ENCODE measurements around the gene RPL35. TPM values are rescaled to one million over a fixed set of nuclear protein-coding genes. Genes with fewer than 3 reads are reported as not detected.

Gene RPL35
- total and polyA plus RNA-seq, 2 experiments from 2014 or later = 1,202 to 4,143 TPM

DNA sequence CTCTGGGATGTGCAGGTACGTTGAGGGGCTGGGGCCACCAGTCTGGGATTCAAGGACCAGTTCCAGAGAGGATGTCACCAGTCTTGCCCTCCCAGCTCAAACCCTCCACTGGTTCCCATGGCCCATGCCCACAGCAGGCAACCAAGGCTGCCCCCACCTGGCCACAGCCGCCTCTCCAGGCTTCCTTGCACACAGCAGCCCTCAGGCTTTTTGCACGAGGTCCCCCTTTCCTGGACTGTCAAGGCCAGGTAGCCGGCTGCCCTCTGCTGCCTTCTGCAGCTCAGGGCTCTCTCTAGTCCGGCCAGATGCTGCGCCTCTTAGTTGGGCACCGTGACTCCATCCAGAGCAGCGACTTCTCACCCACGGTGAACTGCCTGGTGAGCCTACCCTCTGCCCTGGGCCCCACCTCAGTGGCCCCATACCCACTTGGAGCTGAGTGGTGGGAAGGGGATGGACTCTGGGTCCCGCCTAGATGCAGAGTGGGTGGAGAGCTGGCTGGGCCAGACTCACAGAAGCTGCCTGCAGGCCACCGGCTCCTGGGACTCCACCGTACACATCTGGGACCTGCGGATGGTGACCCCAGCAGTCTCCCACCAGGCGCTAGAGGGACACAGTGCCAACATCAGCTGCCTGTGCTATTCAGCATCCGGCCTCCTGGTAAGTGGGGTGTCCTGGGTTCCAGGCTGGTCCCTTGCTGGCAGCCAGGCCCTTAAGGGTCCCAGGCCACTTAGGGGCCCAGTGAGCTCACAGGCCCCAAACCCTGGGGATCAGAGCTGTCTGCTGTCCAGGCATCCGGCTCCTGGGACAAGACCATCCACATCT is 5.6 kb downstream of the RPL35 start:
- Histone ChIP-seq H3K79me2 (replicated peaks; ENCODE audit: insufficient read depth) (peaks cover 26% of the 10 kb centered on the region), H3K27me3 (ENCODE audit: insufficient read depth) (no peaks in the 10 kb centered on the region), H4K20me1 (replicated peaks; ENCODE audit: insufficient read depth) (peaks cover 36% of the 10 kb centered on the region), H3K4me3 (no peak overlapping the region), H3K9me2 (ENCODE audit: insufficient read depth) (no peaks in the 10 kb centered on the region), H3K27ac (ENCODE audit: low read depth) (peak overlapping the region; percentile 72; the same call in 1 of the 2 replicates), H3F3A (replicated peaks; ENCODE audit: low read depth) (peaks cover 57% of the 10 kb centered on the region), H3K4me1 (ENCODE audit: insufficient read depth) (peaks cover 17% of the 10 kb centered on the region), H3K36me3 (ENCODE audit: insufficient read depth) (peaks cover 32% of the 10 kb centered on the region), H2AFZ (no peak overlapping the region), H3K4me2 (no peak overlapping the region)
- Mint-ChIP-seq H3K36me3 (ENCODE audit: low read depth) (peaks cover 46% of the 10 kb centered on the region), H3K27me3 (ENCODE audit: insufficient read depth, low read depth, poor library complexity) (peaks cover 29% of the 10 kb centered on the region), H3K9me3 (peaks cover 3% of the 10 kb centered on the region; the same call in 1 of the 3 replicates), H3K4me3 (no peak overlapping the region), H3K4me1 (peaks cover 25% of the 10 kb centered on the region), H3K27ac (no peak overlapping the region)
- TF ChIP-seq, protein P1, sequence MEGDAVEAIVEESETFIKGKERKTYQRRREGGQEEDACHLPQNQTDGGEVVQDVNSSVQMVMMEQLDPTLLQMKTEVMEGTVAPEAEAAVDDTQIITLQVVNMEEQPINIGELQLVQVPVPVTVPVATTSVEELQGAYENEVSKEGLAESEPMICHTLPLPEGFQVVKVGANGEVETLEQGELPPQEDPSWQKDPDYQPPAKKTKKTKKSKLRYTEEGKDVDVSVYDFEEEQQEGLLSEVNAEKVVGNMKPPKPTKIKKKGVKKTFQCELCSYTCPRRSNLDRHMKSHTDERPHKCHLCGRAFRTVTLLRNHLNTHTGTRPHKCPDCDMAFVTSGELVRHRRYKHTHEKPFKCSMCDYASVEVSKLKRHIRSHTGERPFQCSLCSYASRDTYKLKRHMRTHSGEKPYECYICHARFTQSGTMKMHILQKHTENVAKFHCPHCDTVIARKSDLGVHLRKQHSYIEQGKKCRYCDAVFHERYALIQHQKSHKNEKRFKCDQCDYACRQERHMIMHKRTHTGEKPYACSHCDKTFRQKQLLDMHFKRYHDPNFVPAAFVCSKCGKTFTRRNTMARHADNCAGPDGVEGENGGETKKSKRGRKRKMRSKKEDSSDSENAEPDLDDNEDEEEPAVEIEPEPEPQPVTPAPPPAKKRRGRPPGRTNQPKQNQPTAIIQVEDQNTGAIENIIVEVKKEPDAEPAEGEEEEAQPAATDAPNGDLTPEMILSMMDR (conservative IDR thresholded peaks at IDR 0.05; ENCODE audit: low read depth in 2 of 2) = peak; percentile 54 to 80
- TF ChIP-seq STAT1 (IDR thresholded peaks at IDR 0.05; ENCODE audit: unreplicated experiment) (no peak), EZH2 (IDR thresholded peaks at IDR 0.05; ENCODE audit: low read depth, unreplicated experiment) (no peak), POLR2AphosphoS5 (IDR thresholded peaks at IDR 0.05; ENCODE audit: low read depth) (no peak; the same call in none of the 2 replicates)
- TF ChIP-seq, protein P2, sequence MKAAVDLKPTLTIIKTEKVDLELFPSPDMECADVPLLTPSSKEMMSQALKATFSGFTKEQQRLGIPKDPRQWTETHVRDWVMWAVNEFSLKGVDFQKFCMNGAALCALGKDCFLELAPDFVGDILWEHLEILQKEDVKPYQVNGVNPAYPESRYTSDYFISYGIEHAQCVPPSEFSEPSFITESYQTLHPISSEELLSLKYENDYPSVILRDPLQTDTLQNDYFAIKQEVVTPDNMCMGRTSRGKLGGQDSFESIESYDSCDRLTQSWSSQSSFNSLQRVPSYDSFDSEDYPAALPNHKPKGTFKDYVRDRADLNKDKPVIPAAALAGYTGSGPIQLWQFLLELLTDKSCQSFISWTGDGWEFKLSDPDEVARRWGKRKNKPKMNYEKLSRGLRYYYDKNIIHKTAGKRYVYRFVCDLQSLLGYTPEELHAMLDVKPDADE (IDR thresholded peaks at IDR 0.05) = no peak
- peak; percentile 84 for DNase-seq (ENCODE audit: low spot score)
- ATAC-seq = peak; percentile 62

DNA sequence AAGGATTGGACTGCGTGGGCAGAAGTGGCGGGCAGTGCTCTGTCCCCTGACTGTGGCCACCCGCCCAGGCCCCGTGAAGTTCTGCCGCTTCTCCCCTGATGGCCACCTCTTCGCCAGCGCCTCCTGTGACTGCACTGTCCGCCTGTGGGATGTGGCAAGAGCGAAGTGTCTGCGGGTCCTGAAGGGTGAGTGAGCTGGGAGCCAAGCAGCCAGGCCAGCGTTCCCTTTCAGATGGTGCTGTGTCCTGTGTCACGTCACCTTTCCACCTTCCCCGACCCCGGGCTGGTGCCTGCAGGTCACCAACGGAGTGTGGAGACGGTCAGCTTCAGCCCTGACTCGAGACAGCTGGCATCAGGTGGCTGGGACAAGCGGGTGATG is 6.2 kb downstream of the RPL35 start:
- no peaks in the 10 kb centered on the region for H3K9me2 ChIP-seq (ENCODE audit: insufficient read depth)
- Mint-ChIP-seq H3K27ac (no peak overlapping the region), H3K9me3 (peaks cover 3% of the 10 kb centered on the region; the same call in 1 of the 3 replicates), H3K27me3 (ENCODE audit: insufficient read depth, low read depth, poor library complexity) (peaks cover 25% of the 10 kb centered on the region), H3K4me1 (peaks cover 26% of the 10 kb centered on the region), H3K4me3 (no peak overlapping the region), H3K36me3 (ENCODE audit: low read depth) (peaks cover 40% of the 10 kb centered on the region)
- no peak overlapping the region for H3K4me3 ChIP-seq
- DNase-seq (ENCODE audit: low spot score) = no peak
- 0 out of 2 replicates have a peak overlapping the region, but pooled peaks have one; percentile 72 for H3K27ac ChIP-seq (ENCODE audit: low read depth)
- H2AFZ ChIP-seq = no peak overlapping the region
- peaks cover 26% of the 10 kb centered on the region for H3K36me3 ChIP-seq (ENCODE audit: insufficient read depth)
- peaks cover 18% of the 10 kb centered on the region for H3K4me1 ChIP-seq (ENCODE audit: insufficient read depth)
- peaks cover 20% of the 10 kb centered on the region for H3K79me2 ChIP-seq (replicated peaks; ENCODE audit: insufficient read depth)
- no peaks in the 10 kb centered on the region for H3K27me3 ChIP-seq (ENCODE audit: insufficient read depth)
- peaks cover 51% of the 10 kb centered on the region for H3F3A ChIP-seq (replicated peaks; ENCODE audit: low read depth)
- H3K4me2 ChIP-seq = no peak overlapping the region
- ATAC-seq = no peak
- peaks cover 31% of the 10 kb centered on the region for H4K20me1 ChIP-seq (replicated peaks; ENCODE audit: insufficient read depth)
- TF ChIP-seq NANOG (IDR thresholded peaks at IDR 0.05; ENCODE audit: borderline replicate concordance) = no peak
- no peak for TF ChIP-seq ZNF331 (CRISPR knock-in tag; IDR thresholded peaks at IDR 0.05; ENCODE audit: low read depth)
- TF ChIP-seq, protein P1 (conservative IDR thresholded peaks at IDR 0.05; ENCODE audit: low read depth in 2 of 2) = no peak
- TF ChIP-seq POLR2AphosphoS5 (IDR thresholded peaks at IDR 0.05; ENCODE audit: low read depth) = no peak
- TF ChIP-seq STAT1 (IDR thresholded peaks at IDR 0.05; ENCODE audit: unreplicated experiment) = no peak
- no peak for TF ChIP-seq EZH2 (IDR thresholded peaks at IDR 0.05; ENCODE audit: low read depth, unreplicated experiment)
- TF ChIP-seq, protein P3, sequence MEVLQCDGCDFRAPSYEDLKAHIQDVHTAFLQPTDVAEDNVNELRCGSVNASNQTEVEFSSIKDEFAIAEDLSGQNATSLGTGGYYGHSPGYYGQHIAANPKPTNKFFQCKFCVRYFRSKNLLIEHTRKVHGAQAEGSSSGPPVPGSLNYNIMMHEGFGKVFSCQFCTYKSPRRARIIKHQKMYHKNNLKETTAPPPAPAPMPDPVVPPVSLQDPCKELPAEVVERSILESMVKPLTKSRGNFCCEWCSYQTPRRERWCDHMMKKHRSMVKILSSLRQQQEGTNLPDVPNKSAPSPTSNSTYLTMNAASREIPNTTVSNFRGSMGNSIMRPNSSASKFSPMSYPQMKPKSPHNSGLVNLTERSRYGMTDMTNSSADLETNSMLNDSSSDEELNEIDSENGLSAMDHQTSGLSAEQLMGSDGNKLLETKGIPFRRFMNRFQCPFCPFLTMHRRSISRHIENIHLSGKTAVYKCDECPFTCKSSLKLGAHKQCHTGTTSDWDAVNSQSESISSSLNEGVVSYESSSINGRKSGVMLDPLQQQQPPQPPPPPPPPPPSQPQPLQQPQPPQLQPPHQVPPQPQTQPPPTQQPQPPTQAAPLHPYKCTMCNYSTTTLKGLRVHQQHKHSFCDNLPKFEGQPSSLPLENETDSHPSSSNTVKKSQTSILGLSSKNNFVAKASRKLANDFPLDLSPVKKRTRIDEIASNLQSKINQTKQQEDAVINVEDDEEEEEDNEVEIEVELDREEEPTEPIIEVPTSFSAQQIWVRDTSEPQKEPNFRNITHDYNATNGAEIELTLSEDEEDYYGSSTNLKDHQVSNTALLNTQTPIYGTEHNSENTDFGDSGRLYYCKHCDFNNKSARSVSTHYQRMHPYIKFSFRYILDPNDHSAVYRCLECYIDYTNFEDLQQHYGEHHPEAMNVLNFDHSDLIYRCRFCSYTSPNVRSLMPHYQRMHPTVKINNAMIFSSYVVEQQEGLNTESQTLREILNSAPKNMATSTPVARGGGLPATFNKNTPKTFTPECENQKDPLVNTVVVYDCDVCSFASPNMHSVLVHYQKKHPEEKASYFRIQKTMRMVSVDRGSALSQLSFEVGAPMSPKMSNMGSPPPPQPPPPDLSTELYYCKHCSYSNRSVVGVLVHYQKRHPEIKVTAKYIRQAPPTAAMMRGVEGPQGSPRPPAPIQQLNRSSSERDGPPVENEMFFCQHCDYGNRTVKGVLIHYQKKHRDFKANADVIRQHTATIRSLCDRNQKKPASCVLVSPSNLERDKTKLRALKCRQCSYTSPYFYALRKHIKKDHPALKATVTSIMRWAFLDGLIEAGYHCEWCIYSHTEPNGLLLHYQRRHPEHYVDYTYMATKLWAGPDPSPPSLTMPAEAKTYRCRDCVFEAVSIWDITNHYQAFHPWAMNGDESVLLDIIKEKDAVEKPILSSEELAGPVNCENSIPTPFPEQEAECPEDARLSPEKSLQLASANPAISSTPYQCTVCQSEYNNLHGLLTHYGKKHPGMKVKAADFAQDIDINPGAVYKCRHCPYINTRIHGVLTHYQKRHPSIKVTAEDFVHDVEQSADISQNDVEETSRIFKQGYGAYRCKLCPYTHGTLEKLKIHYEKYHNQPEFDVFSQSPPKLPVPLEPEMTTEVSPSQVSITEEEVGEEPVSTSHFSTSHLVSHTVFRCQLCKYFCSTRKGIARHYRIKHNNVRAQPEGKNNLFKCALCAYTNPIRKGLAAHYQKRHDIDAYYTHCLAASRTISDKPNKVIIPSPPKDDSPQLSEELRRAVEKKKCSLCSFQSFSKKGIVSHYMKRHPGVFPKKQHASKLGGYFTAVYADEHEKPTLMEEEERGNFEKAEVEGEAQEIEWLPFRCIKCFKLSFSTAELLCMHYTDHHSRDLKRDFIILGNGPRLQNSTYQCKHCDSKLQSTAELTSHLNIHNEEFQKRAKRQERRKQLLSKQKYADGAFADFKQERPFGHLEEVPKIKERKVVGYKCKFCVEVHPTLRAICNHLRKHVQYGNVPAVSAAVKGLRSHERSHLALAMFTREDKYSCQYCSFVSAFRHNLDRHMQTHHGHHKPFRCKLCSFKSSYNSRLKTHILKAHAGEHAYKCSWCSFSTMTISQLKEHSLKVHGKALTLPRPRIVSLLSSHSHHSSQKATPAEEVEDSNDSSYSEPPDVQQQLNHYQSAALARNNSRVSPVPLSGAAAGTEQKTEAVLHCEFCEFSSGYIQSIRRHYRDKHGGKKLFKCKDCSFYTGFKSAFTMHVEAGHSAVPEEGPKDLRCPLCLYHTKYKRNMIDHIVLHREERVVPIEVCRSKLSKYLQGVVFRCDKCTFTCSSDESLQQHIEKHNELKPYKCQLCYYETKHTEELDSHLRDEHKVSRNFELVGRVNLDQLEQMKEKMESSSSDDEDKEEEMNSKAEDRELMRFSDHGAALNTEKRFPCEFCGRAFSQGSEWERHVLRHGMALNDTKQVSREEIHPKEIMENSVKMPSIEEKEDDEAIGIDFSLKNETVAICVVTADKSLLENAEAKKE (CRISPR knock-in tag; IDR thresholded peaks at IDR 0.05) = no peak

Data from GM23338 (cell line).